HG03280 (cell line): ENCODE data around the gene NEDD4L.

ENCODE experiments used
- ATAC-seq: cut with Tn5 transposase; IDR thresholded peaks from one replicate; pipeline ENCODE4 v1.9.1; 2021; ENCODE audit warnings: mild to moderate bottlenecking, moderate library complexity; ENCODE audit not compliant: unreplicated experiment

NEDD4L gene

DNA sequence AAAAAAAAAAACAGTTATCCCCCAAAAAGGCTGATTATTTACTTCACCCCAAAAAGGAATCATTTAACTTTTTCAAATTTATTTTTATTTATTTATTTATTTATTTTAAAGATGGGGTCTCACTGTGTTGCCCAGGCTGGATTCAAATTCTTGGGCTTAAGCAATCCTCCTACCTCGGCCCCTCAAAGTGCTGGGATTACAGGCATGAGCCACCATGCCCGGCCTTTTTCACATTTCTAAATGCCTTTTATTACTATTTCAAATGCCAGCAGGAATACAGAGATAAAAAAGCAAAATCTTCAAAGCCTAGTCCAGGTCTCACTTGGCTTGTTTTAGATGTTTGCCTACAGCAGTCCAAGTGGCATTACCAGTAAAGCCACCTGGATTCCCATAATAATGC lies 345.7 kb downstream of the NEDD4L start:
- no peak for ATAC-seq

DNA sequence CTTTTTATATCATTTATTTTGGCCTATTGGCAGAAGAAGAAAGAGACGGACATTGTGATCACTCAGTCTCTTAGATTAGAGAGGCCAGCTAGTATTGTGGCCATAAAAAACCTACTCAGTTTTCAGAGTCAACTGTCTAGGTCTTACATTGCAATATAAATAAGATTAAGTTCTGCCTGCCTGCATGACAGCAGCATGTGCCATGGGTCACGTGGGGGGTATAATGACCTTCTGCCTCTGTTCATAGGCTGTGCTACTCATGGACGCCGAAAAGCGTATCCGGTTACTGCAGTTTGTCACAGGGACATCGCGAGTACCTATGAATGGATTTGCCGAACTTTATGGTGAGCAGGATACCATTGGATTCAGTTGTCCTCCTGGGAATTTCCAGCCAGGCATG lies 346.4 kb downstream of the NEDD4L start:
- no peak for ATAC-seq

DNA sequence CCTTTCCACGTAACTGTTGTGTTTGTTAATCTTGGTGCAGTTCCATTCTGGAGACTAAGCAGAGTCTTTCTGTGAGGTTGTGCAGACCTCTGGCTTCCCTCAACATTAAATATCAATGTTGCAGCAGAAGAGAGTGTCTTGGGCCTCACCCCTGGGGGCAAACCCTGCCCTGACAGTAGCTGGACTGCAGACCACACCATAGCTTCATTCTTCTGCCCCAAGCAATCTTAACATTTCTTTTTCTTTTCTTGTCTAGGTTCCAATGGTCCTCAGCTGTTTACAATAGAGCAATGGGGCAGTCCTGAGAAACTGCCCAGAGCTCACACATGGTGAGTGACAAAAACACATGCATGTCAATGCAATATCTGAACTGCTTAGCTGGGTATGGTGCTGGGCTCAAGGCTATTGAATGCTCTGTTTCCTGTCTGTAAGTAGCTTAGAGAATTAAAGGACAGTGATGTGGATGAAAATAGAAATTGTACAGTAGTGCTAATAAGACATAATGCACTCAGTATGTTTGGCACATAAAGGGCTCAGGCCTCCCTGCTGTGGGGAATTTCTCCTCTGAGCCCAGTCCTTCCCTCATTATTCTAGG lies 347.3 kb downstream of the NEDD4L start:
- no peak for ATAC-seq

DNA sequence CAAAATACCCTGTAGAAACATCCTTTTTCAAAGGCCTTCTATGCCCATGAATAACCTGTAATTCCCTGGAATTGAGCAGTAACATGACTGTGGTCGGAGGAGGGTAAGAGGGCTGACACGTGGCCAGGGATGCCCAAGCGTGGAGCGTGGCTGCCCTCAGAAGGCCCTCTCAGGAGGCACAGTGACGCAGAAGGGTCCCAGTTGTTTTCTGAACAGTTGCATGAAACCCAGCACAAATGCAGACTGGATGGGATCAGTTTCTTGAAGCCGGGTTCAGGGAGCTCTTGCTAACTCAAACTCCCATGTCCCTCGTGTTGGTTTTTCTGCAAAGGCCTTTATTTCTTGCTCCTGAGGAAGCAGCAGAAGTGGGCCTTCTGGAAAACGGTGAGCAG lies 347.9 kb downstream of the NEDD4L start:
- ATAC-seq, result no peak

DNA sequence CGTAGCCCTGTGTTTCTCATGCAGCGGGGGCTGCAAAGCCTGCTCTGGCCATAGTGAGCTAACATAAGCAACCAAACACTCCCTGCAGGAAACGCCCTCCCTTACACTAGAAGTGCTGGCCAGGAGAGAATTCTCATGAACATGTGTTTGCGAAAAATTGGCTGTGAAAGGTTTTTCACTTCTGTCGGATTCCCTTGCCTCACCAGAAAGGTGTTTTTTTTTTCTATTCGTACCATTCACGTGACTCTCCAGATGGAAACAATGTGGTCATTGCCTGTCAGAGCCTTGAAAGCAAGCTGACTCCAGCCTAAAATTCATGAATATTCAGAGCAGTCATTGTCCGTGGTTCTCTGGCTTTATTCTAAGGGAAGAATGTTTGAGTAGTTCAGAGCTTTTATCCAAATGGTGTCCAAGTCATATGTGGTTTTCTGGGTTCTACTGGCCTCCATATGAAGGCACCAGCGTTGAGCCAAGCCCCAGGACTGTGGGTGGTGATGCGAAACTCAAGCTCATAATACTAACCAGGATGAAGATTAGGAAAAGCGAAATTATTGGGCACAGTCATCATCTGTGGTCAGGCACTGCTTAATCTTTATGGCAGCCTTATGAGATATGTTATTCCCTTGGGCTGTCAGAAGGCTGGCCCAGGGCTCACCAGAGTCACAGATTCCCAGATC lies 348.4 kb downstream of the NEDD4L start:
- ATAC-seq, result no peak

DNA sequence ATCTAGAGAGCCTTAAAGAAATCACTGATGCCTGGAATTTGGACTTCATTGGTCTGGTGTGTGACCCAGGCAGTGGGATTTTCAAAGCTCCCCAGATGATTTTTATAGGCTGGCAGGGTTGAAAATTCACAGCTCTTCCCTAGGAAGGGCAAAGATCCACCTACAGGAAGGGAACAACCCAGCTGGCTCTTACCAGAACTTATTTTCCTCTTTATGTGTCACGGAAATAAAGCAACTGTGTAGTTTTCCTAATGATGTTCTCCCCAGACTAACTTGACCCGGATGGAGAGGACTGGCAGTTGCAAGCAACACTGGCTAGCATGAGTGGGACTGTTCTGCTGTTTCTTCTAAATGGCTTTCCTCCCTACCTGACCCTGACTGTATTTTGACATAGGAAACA lies 349.3 kb downstream of the NEDD4L start:
- no peak for ATAC-seq

DNA sequence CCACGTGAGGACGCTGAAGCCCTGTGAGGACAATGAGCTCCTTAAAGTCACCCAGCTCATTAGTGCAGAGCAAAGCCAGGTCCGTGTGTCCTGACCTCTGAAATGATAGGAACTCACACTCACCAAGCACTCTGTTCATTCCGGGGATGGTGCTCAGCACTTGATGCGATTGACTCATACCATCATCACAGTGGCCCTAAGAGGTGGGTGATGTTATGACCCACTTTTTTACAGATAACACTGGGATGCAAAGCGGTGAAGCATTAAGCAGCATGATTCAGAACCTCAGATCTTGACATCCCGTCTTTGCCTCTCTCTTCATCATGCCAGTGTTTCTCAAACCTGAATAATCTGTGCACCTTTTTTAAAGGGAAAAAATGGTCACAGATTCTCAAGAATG lies 350.0 kb downstream of the NEDD4L start:
- no peak for ATAC-seq

DNA sequence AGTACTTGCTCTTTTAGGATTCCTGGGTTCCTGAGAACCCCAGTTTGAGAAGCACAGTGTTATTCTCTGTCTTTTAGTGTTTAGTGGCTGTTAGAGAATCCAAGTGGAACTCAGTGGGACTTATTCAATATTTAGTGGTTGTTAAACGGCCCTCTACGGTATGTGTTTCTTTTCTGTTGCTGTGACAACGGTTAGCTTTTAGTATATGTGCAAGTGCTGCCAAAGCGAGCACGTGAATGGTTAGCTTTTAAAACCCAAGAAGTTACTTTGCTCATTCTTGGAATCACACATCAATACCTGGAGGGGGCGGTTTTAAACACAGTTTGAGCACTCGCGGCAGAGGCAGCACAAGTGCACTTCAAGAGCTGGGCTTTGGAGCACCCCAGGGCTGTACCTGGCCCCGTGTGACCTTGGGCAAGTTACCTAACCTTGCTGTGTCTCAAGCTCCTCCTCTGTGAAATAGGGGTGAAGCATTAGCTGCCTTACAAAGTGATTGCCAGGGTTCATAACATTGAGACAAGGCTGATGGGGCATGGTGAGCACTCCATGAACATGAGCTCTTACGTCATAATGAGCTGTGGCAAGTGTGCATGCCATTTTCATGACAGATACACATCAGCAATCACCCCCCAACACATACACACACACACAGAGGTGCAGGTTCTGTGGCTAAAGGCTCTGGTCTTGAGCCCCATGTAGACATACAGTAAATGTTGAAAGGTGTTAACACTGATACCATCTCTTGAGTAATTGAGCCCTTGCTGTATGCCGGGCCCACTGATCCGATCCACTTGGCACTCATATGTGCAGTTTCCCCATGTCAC lies 350.8 kb downstream of the NEDD4L start:
- ATAC-seq, result no peak

DNA sequence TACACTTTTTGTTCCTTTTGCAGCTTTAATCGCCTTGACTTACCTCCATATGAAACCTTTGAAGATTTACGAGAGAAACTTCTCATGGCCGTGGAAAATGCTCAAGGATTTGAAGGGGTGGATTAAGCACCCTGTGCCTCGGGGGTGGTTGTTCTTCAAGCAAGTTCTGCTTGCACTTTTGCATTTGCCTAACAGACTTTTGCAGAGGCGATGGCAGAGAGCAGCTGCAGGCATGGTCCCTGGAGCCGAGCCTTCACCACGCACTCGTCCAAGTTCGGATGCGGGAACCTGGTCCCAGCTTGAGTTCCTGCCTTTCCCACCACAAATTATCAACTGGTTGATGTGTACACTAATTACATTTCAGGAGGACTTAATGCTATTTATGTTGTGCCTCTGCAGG lies 352.1 kb downstream of the NEDD4L start:
- ATAC-seq, result no peak

DNA sequence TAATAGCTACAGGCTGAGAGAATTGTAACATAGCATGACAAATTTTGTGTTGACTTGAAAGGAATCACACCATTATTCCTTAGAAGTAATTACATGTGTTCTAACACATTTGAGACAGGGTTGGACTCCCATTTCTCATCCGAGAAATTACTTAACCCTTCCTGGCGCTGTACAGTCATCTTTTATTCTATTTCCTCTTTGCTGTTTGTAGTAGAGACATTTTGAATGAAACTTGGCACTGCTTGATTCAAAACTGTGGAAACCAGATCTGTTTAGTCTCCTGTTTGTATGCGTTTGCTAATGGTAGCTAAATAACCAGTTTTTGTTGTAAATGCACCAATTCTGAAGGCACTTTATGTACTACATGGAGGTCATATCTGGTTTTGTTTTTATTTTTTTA lies 352.9 kb downstream of the NEDD4L start:
- no peak for ATAC-seq

DNA sequence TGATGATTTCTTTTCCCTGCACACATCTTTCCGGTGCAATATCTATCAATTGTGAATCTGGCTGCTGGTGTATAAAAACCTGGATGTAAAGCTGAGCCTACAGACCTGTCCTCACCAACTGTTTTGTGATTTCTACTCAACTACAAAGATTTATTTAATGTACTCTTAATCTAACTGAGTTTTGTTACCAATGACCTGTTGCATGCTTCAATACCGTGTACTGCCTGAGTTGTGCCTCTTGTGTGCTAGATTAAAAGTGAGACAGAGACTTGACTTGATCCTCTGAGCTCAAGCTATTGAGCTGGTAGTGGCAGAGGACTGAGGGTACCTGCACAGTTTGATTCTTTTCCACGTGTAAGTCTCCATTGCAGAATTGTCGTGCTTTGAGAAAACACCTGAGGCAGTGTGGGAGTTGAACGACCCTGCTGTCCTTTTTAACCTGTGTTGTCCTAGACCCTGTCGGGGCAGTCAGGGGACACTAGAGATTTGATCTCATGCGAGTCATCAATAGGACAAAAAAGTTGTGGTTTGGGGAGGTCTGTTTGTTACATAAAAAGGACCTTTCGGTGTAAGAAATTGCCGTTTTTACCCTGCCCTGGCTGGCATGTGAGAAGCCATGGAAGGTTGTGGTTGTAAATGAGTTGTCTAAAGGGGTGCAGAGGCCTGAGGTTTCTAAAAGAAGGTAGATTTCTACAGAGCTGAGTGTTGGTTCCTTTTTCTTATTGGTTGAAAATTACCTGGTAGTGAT lies 353.5 kb downstream of the NEDD4L start:
- no peak for ATAC-seq

DNA sequence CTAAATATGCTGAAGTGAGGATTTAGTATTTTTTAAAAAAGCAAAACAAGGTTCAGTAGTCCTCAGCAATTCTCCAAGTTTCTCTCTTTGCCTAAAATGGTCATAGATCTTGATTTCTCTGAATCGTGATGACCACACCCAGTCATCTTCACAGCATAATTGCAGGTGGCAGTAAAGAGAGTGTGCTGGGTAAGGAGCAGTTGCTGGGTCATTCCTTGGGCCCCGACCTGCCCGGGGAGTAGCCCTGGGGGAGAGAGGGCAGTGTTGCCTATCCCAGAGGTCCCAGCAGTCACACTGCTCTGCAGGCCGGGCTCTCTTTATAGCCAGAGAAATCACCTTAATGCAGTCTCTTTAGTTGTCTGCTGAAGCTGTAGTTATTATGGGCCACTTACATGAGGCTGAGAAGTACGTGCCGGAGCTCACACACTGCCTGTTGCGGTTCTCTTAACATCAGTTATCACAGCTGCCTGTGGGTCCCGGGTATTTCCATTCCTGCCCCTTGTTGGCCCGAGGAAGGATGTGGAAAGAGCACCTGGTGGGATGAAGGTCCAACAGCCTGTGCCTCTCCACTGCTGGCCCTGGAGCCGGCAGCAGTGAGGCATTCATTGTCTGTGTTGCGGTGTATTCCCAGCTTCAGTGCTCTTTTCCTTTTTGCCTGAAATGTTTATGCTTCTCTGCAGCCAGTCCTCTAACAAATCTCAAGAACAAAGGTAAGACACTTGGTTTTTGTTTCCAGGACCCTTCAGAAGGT lies 354.8 kb downstream of the NEDD4L start:
- ATAC-seq, result no peak

DNA sequence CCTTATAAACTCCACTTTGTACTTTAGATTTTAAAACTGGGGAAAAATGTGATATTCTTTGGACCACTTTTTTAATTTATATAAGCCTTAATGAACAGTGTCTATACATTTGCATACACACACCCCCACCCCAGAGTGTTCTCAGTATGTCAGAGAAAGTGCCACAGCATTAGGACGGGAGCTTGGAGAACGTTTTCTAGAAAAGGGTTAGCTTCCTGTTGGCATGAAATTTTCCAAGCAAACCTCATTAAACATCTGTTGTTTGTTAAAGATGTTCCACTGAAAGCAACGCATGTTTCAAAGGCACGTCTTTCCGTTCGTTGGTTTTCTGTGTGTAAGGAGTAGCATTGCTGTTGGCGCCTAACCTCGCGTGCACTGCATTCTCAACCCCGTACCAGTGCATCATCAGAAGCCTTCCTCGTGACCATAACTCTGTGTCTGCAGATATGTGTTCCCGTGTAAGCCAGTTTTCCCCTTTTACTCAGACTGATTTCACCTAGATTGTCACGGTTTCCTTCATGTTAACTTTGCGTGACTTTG lies 356.4 kb downstream of the NEDD4L start:
- ATAC-seq, result no peak

DNA sequence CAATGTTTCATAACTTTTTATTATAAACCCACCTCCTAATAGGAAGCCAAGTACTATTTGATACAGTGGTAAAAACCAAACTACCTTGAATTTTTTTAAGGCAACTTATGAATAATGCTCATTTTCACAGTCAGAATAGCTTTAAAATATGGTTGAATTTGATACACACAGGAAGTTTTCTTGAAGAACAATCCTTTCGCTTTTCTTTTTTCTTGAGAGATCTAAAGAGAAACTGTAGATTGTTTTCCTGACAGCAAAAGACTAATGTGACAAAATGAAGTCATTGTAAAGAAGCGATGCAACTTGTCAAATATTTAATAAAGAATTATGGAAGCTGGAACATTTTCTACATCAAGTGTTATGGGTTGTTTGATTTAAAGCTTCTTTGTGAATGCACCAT lies 357.2 kb downstream of the NEDD4L start:
- no peak for ATAC-seq

DNA sequence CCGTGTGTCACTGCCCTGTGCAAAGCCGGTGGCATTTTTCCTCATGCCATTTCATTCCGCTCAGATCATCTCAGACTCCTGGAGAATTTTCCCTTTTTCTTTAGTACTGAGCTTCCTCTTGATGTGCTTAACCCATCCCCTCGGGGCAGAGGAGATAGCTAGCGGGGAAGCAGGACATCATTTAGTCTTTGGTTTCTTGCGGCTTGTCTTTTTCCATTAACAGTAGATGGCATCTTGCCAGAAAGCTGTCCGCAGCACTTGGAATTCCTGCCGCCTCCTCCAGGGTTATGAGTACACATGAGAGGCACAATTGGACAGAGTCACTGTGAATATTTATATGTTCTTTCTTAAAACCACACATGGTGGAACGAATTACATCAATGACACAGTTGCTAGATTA lies 358.2 kb downstream of the NEDD4L start:
- no peak for ATAC-seq

DNA sequence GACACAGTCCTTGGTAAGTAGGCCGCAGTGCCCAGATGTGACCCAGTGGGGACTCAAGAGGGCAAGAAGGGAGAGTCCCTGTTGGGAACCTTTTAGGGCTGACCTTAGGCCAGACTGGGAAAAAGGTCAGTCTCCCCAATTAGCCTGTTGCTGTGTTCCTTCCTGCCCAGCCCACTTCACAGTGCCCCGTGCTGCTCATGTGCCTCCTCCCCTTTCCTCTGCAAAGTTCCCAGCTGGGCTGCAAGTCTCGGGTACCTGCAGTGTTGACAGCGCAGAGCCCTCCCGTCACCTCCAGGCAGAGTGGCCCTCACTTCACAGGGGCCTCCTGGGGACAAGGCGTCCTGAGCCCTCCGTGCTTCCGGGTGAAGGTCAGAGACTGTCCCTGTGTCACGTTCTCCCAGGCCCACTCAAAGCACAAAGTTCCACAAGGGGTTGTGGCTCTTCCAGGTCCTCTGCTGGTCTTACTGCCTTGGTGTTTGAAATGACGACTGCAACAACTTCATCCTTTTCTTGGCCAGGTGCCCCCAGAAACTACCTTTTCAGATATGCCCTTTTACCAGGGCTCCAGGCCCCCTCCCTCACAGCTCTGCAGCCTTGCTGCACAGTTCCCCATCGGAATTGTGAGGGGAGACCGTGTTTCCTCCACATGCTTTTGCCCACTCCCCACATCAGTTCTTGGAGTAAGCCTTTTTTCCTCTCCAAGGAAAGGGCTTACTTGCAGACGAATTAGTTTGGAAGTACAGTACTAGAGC lies 359.1 kb downstream of the NEDD4L start:
- ATAC-seq, result no peak

DNA sequence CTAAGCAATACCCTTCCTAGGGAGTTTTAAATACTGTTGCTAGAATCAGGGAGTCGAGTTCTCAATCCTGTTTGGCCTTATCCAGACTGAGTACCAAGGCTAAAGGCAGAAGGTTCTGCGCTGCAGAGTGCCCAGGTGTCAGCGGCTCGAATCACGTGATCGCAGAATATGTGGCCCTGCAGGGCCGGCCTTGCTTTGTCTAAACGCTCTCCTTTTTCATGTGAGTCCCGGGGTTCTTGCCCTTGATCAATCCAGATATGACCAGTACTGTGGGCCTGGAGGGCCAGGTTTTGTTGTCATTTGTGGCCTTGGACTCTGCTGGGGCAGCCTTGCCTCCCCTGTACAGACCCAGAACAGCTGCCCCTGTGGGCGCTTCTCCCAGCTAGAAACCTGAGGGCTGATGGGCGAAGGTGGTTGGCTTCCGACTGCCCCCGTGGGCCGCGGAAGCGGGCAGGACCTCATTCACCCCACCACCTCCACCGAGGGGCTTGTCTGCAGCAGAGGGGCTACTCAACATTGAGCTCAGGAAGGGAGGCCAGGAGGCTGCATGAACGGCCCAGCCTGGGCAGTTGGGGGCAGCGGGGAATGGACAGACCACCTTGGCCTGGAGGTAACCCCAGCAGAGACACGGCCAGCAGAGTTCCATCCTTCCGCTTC lies 359.9 kb downstream of the NEDD4L start:
- ATAC-seq, result no peak

DNA sequence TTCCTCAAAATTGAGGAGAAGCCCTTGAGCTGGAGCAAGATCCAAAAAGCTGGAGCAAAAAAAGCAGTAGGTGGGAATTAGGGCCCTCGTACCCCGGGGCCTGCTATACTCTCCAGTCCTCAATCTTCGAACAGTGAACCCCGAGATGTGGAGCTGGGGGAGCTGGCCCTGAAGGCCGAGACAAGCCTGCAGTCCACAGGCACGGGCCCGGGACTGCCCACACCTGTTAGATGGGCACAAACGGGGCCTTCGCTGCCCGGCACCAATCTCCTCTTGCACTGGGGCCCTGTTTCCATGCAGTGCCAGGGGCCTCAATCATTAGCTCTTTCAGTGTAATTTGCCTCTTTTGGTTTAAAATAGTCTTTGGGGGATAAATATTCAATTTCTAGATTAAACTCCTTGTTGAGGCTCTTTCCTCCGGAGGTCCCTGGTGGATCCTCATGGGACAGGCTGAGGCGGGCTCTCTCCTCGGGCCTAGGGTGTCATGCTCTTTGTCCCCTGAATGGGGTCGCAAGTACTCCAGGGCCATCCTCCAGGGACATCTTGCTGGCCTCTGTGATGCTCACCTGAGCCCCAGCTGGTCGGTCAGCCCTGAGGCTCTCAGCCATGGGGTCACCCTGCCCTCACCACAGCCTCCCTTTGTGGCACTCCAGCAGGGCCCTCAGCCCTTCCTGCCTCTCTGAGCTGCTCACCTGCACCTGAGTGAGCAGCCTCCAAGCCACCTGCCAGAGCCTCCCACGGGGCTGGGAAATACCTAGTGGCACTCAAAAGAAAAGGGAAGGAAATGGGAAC lies 361.3 kb downstream of the NEDD4L start:
- no peak for ATAC-seq

DNA sequence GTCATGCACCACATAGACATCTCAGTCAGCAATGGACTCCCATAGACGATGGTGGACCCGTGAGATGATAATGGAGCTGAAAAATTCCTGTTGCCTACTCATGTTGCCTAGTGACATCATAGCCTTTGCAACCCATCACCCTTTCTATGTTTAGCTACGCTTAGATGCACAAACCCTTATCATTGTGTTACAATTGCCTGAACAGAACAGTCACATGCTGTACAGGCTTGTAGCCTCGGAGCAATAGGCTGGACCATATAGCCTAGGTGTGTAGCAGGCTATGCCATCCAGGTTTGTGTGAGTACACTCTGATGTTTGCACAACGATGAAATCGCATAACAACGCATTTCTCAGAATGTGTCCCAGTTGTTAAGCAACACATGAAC lies 363.2 kb downstream of the NEDD4L start:
- no peak for ATAC-seq
